GM19372 (cell line): ENCODE measurements around the gene NDUFS7.

Experiments
- ATAC-seq: cut with Tn5 transposase; IDR thresholded peaks from one replicate; pipeline ENCODE4 v1.9.1; 2021; ENCODE audit warnings: mild to moderate bottlenecking, low read depth, moderate library complexity; ENCODE audit not compliant: unreplicated experiment

Gene NDUFS7

DNA sequence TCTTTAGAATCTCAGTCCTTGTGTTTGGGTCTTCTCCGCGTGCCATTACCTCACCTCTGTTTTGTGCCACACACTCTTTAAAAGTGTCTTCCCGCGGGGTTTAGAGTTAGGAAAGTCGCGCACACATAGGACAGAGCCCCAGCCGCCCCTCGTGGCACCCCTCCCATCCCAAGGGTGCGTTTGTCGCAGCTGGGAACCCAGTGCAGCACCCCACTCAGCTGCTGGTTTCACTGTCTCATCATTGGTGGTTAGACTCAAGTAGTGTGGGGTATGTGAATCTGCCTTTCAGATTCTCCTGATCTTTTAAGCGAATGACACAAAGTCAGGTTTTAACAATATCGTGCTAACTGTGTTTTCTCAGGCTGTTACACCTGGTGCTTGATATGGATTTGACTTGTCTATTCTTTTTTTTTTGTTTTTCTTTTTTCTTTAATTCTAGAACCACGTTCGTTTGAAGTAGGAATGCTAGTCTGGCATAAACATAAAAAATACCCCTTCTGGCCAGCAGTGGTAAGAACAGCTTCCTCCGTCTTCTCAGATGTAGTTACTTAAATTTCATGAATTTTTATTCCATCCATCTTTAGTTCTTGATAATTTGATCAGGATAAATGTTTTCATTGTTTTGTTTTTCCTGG, 19.5 kb upstream of the NDUFS7 start:
- ATAC-seq: no peak

GRCh38 chr19:1365319-1366269, 18.1 kb upstream of the NDUFS7 start:
- ATAC-seq: no peak

GRCh38 chr19:1366296-1366695, 17.4 kb upstream of the NDUFS7 start:
- ATAC-seq: no peak

- no peak for ATAC-seq
Observed at GRCh38 chr19:1366899-1367870, 16.5 kb upstream of the NDUFS7 start.

DNA sequence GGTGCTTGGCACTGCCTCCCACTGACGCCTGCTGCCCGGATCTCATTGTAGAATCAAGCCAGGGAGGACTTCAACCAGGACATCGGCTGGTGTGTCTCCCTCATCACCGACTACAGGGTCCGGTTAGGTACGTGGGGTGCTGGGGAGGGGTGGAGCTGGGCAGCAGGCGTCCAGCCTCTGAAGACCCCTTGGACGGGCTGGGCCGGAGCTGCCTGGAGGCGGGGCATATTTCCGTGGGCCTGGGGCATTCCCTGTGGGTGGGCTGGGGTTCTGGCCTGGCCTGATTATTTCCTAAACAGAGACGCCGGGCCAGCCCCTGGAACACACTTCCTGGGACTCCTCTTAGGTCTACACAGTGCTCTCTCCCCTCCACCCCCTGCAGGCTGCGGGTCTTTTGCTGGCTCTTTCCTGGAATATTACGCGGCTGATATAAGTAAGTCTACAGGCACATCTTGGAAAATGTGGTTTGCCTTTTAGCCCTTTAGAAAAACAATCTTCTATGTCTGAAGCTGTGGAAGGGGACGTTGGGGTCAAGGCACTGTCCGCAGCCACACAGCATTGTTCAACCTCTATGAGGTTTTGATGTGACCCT, 14.4 kb upstream of the NDUFS7 start:
- ATAC-seq: no peak

GRCh38 chr19:1370579-1371361, 12.9 kb upstream of the NDUFS7 start:
- ATAC-seq: no peak

DNA sequence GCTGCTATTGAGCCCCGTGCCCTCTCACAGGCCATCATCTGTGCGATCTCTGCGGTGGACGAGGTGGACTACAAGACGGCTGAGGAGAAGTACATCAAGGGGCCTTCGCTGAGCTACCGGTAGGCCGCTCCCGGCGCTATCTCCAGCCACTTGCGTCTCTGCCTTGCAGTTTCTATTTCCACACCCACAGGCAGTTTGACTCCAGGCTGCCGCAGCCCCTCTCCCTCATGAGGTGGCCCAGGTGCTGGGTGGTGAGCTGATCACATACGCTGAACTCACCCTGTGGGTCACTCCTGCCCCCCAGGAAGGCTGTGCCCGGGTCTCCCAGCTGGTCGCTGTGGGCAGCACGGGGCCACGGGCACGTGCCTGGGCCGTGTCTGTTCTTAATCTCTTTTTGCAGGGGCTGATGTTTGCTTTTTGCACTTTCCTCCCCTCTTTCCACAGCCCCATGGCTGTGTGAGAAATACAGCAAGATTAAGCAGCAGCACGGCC, 10.6 kb upstream of the NDUFS7 start:
- ATAC-seq: no peak

GRCh38 chr19:1373534-1374249, 10.0 kb upstream of the NDUFS7 start:
- no peak for ATAC-seq

DNA sequence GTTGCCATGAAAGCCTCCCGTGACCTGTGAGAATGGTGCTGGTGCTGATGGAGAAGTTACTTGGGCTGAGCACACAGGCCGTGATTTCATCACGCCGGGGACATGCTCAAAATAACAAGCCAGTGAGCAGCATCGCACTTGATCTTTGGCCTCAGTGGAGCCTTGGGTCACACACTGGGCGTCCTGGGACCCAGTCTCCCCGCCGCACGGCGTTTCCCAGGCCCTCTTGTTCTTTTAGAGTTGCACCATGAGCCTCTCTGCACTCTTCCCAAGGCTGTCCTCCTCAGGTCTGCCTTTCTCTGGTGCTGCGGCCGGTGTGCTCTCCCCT, 9.5 kb upstream of the NDUFS7 start:
- no peak for ATAC-seq

GRCh38 chr19:1376415-1376805, 7.3 kb upstream of the NDUFS7 start:
- no peak for ATAC-seq

GRCh38 chr19:1377176-1377964, 6.3 kb upstream of the NDUFS7 start:
- no peak for ATAC-seq

- ATAC-seq: no peak
Observed at GRCh38 chr19:1377965-1378785, 5.5 kb upstream of the NDUFS7 start.

DNA sequence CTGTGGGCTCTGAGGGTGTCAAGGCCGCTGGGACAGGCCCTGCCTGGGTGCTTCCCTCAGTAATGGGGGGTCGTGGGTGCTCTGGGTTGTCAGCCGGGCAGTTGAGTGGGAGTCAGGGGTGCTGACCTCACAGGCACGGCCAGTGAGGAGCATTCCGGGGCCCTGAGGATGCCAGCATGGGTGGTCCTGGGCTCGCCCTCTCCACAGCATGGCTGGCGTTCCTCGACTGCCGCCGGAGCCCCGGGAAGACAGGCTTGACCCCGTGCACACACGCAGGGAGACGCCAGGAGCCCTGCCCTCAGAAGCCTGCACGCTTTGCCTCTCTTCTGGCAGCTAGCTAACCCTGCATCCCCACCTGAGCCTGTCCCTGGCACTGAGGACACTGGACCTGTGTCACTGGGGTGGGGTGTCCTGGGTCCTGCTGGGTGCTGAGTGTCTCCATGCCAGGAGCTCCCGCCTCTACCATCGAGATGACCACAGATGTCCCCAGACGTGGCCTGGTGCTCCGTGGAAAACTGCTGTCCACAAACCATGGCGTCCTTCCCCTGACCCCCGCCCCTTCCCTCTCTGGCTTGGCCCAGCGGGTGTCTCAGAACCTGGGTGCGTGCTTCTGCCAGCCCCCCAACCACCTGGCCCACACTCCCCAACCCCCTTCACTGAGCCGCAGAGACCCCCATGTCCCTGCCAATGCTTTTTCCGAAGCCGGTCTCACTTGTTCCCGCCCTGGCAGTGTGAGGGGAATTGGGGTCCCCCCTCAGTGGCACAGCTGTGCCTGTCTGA, 4.4 kb upstream of the NDUFS7 start:
- ATAC-seq: no peak

DNA sequence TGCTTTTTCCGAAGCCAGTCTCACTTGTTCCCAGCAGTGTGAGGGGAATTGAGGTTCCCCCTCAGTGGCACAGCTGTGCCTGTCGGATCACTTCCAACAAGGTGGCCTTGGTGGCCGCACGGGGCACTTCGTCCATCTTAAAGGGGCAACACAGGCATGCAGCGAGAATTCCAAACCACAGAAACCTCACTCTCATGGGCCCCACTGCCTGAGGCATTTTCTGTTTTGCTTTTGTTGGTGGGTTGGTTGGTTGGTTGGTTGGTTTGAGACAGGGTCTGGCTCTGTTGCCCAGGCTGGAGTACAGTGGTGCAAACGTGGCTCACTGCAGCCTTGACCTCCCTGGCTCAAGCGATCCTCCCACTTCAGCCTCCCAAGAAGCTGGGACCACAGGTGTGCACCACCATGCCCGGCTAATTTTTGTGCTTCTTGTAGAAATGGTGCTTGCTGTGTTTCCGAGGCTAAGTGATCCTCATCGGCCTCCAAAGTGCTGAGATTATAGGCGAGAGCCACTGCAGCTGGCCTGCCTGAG, 3.7 kb upstream of the NDUFS7 start:
- no peak for ATAC-seq

DNA sequence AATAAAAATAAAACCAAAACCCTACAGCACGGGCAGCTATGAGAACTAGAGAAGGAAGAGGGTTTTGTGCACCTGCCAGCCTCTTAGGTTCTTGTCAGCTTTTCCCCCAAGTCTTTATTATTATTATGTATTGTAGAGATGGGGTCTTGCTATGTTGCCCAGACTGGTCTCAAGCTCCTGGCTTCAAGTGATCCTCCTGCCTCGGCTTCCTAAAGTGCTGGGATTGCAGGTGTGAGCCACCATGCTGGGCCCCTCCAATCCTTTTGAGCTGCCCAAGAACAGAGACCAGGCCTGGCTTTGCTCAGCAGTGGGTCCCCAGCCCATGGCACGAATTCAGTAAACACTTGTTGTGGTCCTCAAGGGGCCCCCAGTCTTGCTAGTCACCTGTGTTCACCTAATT, 1.5 kb upstream of the NDUFS7 start:
- ATAC-seq: no peak

DNA sequence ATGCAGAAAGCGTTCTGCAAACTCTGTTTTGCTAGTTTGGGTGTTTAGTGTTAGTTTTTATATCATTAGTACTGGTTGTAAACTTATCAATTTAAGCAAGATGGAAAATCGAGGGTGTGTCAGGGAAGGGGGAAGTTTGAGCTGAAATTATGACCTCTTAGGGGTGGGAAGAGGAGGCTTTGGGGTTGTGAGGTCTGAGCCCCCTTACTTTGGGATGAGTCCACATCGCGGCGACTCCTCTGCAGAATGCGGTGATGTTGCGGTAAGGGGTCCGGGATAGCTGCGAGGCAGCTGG, 743 bp upstream of the NDUFS7 start:
- ATAC-seq: no peak

DNA sequence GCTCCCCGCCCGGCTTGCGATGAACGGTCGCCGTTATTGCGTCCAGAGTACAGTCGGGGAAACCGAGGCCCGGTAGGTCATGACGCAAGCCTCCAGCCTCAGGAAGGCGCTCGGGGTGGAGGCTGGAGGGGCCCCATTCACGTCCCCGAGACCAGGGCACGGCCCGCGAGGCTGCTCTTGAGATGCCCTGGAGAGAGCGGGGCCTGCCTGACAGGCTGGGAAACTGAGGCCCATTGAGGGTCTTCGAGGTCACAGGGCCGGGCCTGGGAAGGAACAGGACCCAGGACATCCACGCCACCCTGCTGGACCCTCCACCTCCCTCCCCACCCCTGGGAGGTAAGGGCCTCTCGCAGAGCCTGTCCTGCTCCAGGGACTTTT, 367 bp downstream of the NDUFS7 start:
- peak; percentile 8 for ATAC-seq
